ENCODE results near the gene UNC45A.

The UNC45A gene

DNA sequence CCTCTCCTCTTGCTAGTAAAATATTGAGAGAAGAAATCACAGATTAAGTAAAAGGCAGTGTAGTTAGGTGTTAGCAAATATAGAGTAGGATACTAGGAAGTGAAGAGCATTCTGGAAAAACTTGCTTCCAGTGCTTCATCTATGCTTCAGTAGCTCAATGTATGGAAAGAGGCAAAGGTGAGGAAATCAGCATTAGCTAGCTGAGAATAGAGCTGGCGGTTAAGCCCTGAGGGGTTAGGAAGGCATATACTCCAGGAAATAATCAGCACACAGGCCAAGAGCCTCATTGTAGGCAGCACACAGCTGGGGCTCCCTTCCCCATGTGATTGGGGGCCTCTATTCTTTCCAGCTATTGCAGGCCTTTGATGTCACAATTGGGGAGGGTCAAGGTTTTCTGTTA, 33.3 kb downstream of the UNC45A start:
- DNase-seq, result no peak

DNA sequence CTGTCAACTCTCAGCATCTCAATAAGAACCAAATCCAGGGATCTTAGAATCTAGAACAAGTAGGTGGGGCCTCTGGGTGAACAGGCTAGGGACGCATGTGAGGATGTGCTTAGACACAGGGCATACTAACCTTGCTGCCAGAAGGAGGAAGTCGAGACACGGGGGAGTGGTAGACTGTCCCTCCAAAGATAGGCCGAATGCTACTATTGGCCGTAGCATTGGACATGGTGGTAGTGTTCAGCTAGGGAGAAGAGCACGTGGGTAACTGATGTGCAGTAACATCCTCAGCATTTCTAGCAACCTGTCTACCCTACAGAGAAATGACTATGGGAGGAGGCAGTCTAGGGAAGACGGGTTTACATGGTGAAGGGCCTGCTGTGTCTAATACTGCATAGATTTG, 35.2 kb downstream of the UNC45A start:
- DNase-seq, result no peak

DNA sequence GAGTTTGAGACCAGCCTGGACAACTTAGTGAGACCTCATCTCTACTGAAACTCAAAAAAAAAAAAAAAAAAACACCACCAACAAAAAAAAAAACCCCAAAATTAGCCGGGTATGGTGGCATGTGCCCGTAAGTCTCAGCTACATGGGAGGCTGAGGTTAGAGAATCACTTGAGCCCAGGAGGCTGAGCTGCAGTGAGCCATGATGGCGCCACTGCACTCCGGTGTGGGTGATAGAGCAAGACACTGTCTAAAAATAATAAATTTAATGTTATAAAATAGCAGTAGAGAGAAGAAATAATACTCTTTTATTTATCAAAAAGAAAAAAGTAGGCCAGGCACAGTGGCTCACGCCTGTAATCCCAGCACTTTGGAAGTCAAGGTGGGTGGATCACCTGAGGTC, 37.0 kb downstream of the UNC45A start:
- no peak for DNase-seq

DNA sequence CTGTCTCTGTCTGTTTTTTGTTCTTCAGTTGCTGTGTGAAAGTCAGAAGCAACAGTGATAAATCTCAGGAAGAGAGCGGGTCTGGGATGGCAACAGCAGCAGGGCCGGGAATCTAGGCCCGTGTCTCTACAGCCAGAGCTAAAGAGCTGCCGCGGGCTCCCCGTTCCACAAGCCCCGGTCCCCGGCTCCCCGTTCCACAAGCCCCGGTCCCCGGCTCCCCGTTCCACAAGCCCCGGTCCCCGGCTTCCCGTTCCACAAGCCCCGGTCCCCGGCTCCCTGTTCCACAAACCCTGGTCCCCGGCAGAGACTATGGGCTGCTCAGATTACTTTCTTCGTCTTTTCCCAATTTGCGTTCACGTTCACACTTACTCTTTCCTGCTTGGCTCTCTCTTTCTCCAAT, 39.1 kb downstream of the UNC45A start:
- DNase-seq, result no peak

DNA sequence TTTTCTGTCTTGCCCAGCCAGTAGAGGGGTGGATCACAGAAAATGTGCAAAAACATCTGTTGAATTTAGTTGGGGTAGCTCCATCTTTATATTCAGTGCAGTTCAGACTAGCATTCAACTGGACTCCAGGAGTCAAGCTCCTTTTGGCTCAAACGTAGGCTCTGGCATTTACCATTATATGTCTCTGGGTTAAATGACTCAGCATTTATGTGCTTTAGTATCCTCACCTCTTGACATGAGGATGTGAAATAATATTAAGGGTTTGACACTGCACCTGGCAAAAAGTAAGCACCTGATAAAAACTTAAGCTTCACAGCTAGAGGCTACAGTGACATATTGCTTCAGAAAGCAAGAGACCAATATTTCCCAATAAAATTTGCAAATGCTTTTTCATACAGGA, 44.5 kb downstream of the UNC45A start:
- no peak for DNase-seq

DNA sequence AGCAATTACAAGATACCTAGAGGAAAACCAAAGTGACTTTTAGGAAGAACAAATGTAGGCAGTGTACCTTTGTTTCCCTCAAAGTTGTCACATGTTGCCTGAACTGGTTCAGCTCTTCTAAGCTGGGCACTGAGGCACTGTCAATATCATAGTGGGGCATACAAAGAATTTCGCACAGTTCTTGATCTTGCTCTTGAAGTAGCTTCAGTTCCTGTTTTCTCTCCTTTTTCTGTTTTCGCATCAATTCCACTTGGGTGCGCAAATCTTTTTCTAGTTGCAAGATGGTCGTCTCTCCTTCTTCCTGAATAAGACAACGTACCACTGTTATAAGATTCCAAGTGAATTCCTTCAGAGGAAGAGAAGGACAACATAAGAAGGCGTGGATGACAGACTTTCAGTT, 46.6 kb downstream of the UNC45A start:
- no peak for DNase-seq

DNA sequence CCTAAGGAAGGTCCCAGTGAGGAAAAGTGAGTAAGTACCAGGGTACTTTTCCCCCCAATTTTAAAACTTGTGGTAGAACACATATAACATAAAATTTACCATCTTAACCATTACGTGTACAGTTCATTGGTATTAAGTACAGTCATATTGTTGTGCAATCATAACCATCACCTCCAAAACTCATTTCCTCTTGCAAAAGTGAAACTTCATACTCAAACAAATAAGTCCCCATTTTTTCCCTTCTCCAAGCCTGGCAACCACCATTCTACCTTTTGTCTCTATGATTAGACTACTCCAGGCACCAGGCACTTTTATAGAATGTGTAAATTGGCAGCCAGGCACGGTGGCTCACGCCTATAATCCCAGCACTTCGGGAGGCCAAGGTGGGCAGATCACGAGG, 47.0 kb downstream of the UNC45A start:
- DNase-seq, result no peak

DNA sequence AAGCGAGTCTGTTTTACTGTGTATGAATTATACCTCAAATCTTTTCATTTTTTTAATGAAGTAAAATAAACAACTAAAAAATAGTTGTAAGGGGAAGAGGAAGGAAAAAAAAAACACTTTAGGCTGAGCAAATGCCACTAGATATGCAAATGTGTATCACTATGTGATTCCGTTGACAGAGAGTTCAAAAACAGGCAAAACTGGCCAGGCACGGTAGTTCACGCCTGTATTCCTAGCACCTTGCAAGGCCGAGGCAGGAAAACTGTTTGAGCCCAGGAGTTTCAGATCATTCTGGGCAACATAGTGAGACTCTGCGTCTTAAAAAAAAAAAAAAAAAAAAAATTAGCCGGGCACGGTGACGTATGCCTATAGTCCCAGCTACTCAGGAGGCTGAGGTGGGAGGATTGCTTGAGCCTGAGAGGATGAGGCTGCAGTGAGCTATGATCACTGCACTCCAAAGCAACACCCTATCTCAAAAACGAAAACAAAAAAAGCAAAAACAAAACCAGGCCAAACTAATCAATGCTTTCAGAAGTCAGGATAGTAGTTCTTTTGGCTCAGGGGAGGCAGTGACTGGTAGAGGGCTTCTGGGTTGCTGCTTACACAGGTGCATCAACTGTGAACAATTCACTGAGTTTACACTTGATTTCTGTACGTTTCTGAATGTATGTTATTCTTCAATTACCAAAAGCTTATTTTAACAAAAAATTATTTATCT, 51.9 kb downstream of the UNC45A start:
- DNase-seq, result no peak

DNA sequence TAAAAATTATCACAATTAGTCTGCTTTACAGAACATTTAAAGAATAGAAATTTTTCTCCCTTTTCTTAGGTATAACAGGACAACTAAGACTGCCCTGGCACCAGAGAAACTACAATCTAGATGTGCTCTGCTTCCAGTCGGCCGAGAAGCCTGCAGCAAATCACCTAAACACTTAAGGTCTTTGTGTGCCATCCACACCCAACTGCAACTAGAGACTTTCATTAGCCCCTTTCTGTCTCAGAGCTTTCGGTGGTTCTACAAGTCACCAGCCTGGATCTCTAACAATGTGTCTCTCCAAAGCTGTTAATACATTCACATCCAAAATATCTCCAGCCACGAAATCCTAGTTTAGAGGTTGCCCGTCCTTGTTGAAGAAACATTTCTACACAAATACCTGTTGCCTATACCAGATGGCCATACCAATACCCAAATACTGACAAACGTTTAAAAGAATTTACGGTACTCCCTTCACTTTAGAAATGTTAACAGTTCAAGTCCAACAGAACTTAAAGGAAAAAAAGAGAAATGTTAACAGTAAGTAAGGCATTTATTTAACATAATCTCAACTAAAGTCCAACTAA, 52.6 kb downstream of the UNC45A start:
- peak; percentile 12 for DNase-seq

DNA sequence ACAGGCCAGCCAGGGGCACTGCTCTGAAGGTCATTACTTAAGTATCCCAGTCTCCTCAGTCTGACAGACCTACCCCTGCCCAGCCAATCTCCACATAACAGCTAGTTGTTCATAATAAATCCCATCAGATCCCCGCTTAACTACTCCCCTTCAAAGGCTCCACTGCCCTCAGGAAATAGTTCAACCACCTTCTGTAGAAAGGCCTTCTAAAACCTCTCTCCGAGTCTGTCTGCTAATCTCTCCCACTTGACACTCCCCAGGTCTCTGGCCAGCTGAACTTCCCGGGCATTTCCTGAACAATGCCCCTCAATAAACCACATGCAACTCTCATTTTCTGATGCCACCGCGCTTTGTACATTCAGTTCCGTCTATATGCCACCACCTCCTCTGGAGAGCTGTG, 53.2 kb downstream of the UNC45A start:
- DNase-seq, result peak; percentile 13

DNA sequence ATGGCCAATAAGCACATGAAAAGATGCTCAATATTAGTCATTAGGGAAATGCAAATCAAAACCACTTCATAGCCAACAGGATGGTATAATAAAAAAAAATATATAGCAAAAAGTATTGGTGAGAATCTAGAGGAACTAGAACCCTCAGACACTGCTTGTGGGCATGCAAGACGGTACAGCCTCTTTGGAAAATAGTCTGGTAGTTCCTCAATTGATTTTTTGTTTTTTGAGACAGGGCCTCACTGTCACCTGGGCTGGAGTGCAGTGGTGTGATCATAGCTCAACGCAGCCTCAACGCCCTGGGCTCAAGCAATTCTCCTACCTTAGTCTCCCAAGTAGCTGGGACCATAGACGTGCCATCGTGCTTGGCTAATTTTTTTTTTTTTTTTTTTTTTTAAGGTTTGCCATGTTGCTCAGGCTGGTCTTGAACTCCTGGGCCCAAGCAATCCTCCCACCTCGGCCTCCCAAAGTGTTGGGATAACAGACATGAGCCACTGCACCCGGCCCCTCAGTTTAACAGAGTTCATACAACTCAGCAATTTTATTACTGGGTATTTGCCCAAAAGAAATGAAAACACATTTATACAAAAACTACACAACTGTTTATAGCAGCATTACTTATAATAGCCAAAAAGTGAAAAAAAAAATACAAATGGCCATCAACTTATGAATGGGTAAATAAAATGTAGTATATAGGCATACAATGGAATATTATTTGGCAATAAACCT, 54.1 kb downstream of the UNC45A start:
- DNase-seq, result no peak

DNA sequence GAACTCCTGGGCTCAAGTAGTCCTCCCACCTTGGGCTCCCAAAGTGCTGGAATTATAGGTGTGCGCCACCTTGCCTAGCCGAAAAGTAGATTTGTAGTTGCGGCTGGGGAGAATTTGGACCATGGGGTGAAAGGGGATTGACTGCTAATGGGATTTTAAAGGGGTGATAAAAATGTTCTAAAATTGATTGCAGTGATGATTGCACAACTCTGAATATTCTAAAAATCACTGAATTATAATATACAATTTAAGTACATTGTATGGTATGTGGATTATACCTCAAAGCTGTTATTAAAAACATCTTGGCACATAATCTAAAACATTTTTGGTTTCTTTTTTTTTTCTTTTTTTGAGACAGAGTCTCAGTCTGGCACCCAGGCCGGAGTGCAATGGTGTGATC, 55.4 kb downstream of the UNC45A start:
- no peak for DNase-seq

DNA sequence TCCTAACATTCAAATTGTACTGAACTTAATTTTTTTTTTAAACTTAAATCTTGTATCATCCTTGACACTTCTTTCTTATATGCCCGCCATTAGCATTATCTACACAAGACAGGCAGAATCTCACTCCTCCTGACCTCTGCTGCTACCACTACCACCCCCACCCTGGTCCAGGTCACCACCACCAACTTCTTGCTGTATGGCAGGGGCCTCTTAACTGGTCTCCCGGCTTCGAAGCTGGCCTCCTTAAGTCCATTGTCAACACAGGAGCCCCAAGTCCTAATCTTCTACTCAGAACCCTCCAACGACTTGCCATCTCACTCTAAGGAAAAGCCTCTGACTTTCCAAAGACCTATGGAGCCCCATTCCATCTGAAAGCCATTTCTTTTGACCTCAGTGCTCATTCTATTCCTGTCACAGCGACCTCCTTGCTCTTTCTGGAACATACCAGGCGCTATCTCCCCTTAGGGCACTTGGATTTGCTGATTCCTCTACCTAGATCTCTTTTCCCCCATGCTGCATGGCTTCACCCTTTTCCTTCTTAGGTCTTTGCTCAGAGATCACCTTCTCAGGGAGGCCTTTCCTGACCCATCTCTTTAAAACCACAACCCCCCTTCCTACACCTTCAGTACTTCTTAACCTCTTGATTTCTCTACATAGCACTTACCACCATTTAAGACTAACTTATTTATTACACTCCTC, 56.7 kb downstream of the UNC45A start:
- DNase-seq, result no peak

DNA sequence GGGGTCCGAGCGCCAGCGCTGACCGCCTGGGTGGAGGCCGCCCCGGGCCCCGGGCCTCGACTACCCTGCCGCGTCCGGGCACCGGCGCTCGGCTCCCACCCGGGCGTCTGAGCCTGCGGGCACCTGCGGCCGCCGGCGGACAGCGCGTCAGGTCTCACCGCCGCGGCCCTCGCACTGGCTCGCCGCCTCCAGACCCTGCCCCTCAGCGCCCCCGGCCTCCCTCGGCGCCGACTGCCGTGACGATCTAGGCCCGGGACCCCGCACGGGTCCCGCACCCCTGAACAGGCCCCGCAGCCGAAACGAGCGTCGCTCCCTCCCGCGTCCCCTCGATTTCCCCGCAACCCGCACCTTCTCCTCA, 59.0 kb downstream of the UNC45A start:
- DNase-seq, result no peak

DNA sequence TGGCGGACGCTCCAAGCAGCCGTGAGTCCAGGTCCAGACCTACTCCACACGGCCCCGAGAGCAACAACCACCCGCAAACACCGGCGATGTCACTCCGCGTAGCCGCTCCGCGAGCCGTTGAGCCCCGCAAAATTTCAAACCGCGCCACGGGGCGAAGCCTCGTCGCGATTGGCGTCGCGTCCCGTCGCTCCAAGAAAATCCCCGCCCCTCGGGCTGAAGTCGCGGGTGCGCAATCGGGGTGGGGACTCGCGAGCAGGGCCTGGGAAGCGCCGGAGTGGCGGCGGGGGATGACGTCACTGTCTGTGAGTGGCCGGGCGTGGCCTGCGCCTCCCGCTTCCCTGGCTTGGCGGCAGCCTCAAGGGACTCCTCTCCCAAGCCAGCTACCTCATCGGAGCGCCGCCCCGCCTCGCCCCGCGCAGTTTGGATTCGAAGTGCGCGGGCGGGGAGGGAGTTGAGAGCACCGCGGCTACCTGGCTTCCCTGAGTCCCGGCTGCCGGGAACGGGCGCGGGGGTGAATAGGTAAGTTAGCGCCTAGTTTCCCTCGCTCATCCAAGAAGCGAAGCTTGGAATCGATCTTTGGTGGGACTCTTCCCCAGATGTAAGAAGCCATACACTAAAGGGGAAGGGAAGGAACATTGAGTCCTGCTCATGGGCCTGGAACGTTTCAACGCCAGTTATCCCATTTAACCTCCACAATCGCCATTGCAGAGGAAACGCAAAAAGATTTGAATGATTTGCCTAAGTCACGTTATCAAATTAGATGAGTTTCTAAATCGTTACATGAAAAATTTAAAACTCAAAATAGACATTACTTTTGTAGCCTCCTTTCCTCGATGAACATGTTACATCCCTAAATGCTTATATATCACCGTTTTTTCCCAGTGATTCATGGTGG, 59.6 kb downstream of the UNC45A start, which contains the start of gene PRC1:
Gene PRC1 (minus strand): TSS at position 119 of the 895 bp plus-strand sequence. CDS start 118 bp downstream, at position 1.
- peak; percentile 94 for DNase-seq

DNA sequence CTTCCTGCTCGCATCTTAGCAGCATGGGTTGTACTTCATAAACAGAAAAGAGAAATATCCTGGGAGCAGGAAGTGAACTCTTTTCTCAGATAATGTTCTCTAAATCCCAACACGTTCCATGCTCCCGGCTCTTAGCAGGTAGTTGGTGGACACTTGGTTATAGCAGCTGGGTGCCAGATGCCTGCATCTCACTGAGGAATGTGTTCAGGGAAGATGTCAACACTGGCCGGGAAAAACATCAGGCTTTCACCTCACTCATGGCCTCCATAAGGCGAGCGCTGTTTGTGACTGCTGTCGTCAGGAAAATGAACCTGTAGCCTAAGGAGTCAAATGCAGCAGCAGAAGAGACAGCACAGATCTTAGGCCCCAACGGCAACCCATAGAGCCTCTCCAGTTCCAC, 63.7 kb downstream of the UNC45A start:
- no peak for DNase-seq

DNA sequence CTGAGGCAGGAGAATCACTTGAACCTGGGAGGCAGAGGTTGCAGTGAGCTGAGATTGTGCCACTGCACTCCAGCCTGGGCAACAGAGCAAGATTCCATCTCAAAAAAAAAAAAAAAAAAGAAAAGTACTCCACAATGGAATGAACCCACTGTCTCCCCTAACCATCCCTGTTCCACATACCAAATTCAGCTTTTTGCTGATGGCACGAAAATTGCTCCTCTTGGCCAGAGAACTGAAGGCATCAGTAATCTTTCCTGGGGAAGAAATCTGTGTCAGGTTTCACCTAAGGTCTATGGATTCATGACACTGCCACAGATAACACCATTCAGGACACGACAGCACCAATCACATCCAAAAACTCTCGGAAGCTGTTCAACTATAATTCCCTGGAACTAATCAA, 66.1 kb downstream of the UNC45A start:
- DNase-seq, result no peak

Measured in NCI-H1092 treated with DMSO at 0.1 percent for 48 hours (cell line).